ENCODE measurements around the gene SPIRE1.

GRCh38 chr18:12516049-12516630, 141.8 kb downstream of the SPIRE1 start:
- TF ChIP-seq CTCF (IDR thresholded peaks at IDR 0.05) (no peak), EP300 (IDR thresholded peaks at IDR 0.05) (no peak)

Data from tibial nerve (tissue), 4 donors.